ENCODE measurements around the gene KIFC3. TPM values are rescaled to one million over a fixed set of nuclear protein-coding genes. Genes with fewer than 3 reads are reported as not detected.

The KIFC3 gene
- total and polyA plus RNA-seq, 2 of the 13 experiments (the other 11 are each of a cell fraction or from before 2014, with no cell fraction given) = 42.1 to 45.3 TPM

- no peak for TF ChIP-seq ZNF724P (CRISPR knock-in tag; IDR thresholded peaks at IDR 0.05; ENCODE audit: borderline replicate concordance)
- no peak for TF ChIP-seq ZNF543 (CRISPR knock-in tag; IDR thresholded peaks at IDR 0.05)
- TF ChIP-seq ZNF431 (CRISPR knock-in tag; IDR thresholded peaks at IDR 0.05; ENCODE audit: borderline replicate concordance, low read depth) = no peak
- no peak for TF ChIP-seq ZNF709 (CRISPR knock-in tag; IDR thresholded peaks at IDR 0.05)
- TF ChIP-seq IRX3 (CRISPR knock-in tag; IDR thresholded peaks at IDR 0.05; ENCODE audit: borderline replicate concordance, low read depth) = no peak
- TF ChIP-seq, protein P1, sequence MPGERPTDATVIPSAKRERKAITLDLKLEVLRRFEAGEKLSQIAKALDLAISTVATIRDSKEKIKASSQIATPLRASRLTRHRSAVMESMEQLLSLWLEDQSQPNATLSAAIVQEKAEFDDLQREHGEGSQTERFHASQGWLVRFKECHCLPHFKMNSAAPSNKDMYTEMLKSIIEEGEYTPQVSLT (CRISPR knock-in tag; IDR thresholded peaks at IDR 0.05; ENCODE audit: borderline replicate concordance, low read depth) = no peak
- no peak for TF ChIP-seq CCDC6 (CRISPR knock-in tag; IDR thresholded peaks at IDR 0.05)
- TF ChIP-seq, protein P2, sequence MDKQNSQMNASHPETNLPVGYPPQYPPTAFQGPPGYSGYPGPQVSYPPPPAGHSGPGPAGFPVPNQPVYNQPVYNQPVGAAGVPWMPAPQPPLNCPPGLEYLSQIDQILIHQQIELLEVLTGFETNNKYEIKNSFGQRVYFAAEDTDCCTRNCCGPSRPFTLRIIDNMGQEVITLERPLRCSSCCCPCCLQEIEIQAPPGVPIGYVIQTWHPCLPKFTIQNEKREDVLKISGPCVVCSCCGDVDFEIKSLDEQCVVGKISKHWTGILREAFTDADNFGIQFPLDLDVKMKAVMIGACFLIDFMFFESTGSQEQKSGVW (CRISPR knock-in tag; IDR thresholded peaks at IDR 0.05; ENCODE audit: borderline replicate concordance) = no peak
- no peak for TF ChIP-seq ZBTB3 (CRISPR knock-in tag; IDR thresholded peaks at IDR 0.05; ENCODE audit: borderline replicate concordance, low read depth)
- no peak for TF ChIP-seq ZNF230 (CRISPR knock-in tag; IDR thresholded peaks at IDR 0.05)
- no peak for TF ChIP-seq PHF21A (CRISPR knock-in tag; IDR thresholded peaks at IDR 0.05)
- TF ChIP-seq RFX1 (IDR thresholded peaks at IDR 0.05) = no peak
- no peak for TF ChIP-seq ZIK1 (CRISPR knock-in tag; IDR thresholded peaks at IDR 0.05; ENCODE audit: borderline replicate concordance, low read depth)
- H3K36me3 ChIP-seq (replicated peaks in 1 of 2; ENCODE audit: control insufficient read depth in 1 of 2, insufficient read depth in 2 of 2, low read length in 2 of 2) = no peaks in the 10 kb centered on the region
- ChIA-PET CTCF (ENCODE audit: low intra/inter-chr PET ratio, low total read pairs) (interaction anchor here (0.9 kb wide), 1 partner anchor 76 kb away, joined by 3 read pairs; no protein-coding TSS in a partner anchor), POLR2A (interaction anchor here (1.0 to 1.8 kb wide), 2 partner anchors 10 kb away, joined by 6 to 7 read pairs; partner anchors contain the start of gene KATNB1)
- no peaks in the 10 kb centered on the region for H3K79me2 ChIP-seq (ENCODE audit: insufficient read depth, low read length)
- WGBS (ENCODE audit: low lambda C conversion rate) = 34% methylated on average over 5 of the region's 5 CpGs
- H4K20me1 ChIP-seq (ENCODE audit: insufficient read depth, low read length) = no peaks in the 10 kb centered on the region
- ATAC-seq (no peak), FAIRE-seq (no peak), DNase-seq (ENCODE audit: low spot score) (no peak)
- no peak overlapping the region for H3K9ac ChIP-seq (ENCODE audit: insufficient read depth, low read depth, low read length)
- H3K4me2 ChIP-seq (ENCODE audit: low read depth, low read length) = no peak overlapping the region
- no peaks in the 10 kb centered on the region for H3K9me3 ChIP-seq (ENCODE audit: low read length)
- BruUV-seq (replicated peaks) = no TSS peak
- H3K27me3 ChIP-seq (ENCODE audit: control insufficient read depth in 1 of 2, insufficient read depth in 2 of 2, low read length in 2 of 2) = no peaks in the 10 kb centered on the region
- intact Hi-C loops (cut with micrococcal nuclease; ENCODE audit: unreplicated experiment) = no loop called here
- H2AFZ ChIP-seq (ENCODE audit: low read length) = no peak overlapping the region
- H3K27ac ChIP-seq (ENCODE audit: extremely low read length, insufficient read depth, low read length) = no peak overlapping the region
- H3K4me3 ChIP-seq (replicated peaks in 1 of 3; ENCODE audit: insufficient read depth in 1 of 3, low read depth in 2 of 3, low read length in 3 of 3) = no peak overlapping the region
- H3K4me1 ChIP-seq (ENCODE audit: insufficient read depth, low read length) = peaks cover 29% of the 10 kb centered on the region
- in situ Hi-C loops (cut with HindIII; ENCODE audit: extremely low pct_ligation_motif_present, low pct_unique_long_range_greater_than_20kb) = loop anchor here (5.0 kb wide), 1 partner anchor 123 kb away; no protein-coding TSS in a partner anchor
Measured at GRCh38 chr16:57725151-57725550, 77.1 kb downstream of the KIFC3 start.

Measured in HepG2 (cell line).